HG02938 (cell line): ENCODE data around the gene SNAI3.

ENCODE experiments used
- ATAC-seq: cut with Tn5 transposase; IDR thresholded peaks from one replicate; pipeline ENCODE4 v1.9.1; 2021; ENCODE audit warnings: mild to moderate bottlenecking, moderate library complexity; ENCODE audit not compliant: unreplicated experiment

Gene SNAI3

DNA sequence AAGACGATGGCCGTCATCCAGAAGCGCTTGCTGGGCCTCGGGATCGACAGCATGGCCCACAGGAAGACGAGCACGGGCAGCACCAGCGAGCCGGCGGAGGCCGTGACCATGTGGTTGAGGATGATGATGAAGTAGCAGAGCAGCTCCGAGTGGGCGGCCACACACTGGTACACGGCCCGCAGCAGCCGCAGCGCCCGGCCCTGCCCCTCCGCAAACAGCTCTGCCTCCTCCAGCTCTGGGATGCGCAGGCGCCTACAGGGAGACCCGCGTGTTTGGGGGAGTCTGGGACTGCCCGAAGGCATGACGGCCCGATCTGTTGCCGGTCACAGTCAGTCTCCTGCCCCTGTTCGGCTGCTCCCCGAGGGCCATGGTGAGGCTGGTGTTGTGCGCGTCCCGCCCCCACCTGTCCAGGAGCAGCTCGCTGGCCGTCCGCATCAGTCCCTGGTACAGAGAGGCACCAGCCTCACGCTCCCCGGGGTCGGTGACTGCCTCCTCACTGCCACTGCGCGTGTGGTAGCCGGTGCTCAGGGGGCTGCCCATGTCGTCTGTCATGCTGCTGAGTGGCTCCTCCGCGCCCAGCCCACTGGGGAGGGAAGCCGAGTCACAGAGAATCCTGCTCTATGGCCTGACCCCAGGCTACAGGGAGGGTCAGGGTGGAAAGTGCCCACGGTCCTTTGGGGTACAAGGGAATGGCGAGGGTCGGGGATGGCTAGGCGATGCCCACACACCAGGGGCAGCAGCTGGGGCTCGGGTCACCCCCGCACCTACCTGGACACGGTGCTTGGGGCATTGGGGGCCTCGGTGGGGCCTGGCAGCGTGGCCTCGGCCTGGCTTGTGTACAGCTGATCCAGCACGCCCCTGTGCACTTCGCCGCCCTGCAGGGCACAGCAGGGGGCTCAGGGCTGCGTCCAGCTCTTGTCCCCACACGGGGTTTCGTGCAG is 35.8 kb upstream of the SNAI3 start:
- no peak for ATAC-seq

DNA sequence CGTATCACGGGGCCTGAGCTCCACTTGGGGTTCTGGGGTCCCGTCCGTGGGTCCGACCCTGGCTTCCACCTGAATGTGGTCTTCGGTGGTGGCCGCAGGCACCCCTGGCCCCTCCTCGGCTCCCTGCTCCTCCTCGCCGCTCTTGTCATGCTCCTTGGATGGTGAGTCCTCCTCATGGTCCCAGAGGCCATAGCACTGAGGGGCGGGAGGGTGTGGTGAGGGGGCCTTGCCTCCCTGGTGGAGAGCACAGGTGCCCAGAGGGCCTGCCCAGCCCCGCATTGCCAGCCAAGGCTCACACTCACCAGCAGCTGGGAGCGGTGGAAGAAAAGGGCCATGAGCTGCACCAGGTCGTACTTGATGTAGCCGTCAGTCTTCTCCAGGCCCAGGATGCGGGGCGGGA is 34.9 kb upstream of the SNAI3 start:
- ATAC-seq: no peak

DNA sequence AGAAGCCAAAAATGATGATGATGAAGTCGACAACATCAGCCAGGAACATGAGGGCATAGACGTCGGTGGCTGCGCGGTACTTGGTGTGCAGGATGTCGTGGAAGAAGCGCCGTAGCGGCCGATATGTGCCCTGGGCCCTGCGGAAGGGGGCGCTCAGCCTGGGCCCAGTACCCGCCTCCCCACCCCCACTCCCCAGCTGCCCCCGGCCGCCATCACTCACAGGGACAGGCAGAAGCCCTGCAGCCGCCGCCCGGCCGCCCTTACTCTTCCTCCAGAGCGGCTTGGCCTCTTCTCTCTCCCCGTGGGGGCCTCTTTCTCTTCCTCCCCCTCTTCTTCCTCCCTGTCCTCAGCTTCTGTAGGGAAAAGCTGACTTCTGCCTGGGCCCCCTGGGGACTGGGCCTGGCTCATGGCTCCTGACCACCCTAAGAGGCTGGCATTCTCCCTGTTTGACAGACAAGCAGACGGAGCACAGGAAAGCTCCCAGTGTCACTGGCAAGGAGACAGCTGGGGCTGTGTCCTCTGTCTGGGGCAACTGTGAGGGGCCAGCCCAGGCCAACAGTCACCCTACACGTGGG is 34.2 kb upstream of the SNAI3 start:
- ATAC-seq: no peak

DNA sequence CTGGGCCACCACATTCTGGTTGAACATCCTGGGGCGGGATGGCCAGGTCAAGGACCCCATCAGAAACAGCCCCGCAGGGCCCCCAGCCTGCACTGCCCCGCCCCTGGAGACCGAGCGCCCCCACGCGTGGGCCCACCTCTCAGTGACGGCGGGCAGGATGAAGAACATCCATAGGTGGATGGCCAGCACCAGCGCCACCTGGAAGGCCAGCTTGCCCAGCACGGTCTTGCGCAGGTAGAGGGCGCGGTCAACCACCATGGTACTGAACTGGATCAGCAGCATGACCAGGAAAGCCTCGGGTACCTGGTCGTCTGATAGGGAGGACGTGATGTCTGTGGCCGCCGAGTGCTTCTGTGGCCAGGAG is 33.6 kb upstream of the SNAI3 start:
- no peak for ATAC-seq

DNA sequence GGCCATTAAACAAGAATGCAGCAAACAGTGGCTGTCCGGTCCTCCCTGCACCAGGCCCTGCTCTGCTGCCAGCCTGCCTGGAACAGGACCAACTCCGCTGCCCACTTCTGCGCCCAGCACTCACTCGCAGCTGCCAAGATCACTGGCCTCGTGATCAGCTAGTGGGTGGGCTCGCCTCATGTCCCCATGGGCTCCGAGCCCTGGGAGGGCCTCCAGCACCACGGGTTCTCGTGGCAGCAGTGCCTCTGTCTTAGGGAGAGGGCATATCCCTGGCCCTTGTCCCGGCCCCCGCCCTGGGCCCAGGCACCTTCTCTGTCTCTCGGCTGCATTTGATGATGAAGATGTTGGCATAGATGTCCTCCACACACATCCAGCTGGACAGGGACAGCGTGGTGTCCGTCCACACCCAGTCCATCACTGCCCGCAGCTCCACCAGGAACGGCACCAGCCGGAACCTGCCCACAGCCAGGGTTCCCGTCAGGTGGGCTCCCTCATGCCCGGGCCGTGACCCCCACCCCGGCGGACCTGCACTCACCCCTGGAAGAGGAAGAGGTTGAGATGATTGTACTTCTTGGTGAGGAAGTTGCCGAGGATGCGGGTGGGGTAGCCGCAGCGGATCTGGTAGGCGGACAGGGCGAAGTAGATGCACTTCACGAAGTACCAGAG is 33.1 kb upstream of the SNAI3 start:
- no peak for ATAC-seq

DNA sequence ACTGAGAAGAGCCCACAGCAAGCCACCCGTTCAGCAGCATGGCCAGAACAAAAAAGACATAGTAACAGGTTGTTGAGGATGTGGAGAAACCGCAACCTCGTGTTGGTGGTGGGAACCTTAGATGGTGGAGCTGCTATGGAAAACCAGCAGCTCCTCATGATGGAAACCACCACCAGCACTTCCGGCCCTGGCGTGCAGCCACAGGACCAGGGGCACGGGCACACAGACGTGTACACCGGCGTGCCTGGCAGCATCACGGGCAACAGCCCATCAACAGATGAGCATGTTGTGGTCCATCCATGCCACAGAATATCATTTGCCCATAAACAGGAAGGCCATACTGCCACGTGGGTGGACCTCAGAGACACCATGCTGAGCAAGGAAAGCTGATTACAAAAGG is 31.9 kb upstream of the SNAI3 start:
- no peak for ATAC-seq

DNA sequence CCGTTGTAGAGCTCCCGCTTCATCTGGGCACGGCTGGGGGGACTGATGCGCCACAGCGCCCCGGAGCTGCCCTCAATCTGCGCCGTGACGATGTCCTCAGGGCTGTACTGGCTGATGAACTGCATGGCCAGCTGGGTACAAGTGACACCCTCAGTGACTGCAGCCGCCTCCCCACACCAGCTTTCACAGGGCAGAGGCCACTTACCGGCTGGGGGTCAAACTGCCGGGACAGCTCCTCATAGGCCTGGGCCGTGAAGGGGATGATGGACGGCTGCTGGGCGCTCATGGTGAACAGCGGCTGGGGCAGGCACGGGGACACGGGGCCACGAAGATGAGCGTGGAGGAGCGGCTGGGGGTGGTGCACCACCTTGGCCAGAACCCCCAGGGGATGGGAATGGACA is 30.3 kb upstream of the SNAI3 start:
- ATAC-seq: no peak

DNA sequence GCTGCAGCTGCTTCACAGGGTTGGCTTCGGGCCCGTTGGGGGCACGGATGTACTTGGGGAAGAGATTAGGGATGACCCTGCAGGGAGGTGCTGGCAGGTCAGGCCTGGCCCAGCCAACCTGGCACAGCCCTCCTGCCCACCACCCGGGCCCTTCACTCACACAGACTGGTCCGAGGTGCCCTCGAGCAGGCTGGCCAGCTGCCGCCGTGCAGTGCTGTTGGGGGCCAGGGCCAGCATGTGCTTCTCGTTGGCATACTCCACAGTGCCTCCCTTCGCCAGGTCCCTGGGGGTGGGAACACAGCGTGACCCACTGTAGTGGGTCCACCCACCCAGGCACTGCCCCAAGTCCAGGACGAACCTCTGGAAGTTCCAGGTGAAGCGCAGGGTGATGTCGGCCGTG is 29.9 kb upstream of the SNAI3 start:
- no peak for ATAC-seq

DNA sequence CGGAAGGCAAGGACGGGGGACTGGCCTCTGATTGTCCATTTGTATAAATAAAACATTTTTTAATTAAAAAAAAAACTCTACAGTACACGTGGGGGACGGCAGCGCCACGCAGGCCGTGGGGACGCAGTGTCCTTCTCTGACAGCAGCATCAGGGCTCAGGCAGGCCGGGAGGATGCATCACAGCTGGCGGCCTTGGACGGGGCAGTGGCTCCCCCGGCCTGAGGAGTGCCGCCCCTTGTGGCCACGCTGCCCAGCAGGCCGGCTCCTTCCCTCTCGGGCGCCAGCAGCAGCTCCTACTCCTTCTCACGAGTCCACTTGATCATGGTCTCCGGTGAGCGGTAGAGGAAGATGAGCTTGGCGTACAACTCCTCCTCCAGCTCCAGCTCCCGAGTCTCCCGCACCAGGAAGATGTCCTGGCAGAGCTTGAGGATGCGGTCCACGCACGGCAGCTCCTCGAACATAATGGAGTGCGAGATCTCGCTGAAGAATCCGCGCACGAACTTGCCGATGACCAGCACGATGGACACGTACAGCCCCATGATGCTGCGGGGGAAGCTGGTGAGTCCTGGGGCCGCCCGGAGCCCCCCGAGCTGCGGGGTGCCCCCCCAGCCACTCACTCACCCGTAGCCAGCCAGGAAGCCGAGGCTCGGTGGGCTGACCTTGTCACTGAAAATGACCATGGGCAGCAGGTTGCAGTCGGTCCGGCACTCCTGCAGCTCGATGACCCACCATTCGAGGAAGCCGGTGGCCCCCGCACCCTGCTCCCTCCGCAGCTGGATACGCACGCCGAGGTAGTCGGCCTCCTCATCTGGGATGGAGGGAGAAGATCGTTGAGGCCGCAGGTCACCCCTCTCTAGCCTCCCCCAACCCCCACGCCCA is 29.2 kb upstream of the SNAI3 start:
- no peak for ATAC-seq

DNA sequence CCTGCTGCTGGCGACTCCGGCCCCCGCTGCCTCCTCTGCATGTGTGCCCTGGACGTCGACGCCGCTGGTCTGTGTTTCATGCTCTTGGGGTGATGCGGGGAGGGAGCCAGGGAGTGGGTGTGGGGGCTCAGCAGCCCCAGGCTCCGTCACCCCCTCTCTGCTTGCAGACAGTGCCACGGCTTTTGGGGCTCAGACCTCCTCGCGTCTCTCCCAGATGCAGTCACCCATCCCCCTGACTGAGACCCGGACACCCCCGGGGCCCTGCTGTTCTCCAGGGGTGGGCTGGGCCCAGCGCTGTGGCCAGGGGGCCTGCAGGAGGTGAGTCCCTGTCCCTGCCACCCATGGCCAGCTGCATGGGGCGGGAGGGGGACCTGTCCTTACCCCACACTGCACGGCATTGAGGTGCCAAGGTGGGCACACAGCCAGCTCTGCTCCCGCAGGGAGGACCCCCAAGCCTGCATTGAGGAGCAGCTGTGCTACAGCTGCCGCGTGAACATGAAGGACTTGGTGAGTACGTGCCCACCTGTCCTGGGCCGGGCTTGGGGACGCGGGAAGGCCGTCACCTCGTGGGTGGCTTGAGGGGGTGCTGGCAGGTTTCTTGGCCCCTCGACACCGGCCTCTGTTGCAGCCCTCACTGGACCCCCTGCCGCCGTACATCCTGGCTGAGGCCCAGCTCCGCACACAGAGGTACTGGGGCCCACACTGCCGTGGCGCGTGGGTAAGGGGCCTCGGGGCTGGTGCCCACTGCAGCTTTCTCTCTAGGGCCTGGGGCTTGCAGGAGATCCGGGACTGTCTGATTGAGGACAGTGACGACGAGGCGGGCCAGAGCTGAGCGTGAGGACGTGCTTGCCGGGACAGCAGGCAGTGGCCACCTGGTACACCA is 28.4 kb upstream of the SNAI3 start:
- ATAC-seq: no peak

DNA sequence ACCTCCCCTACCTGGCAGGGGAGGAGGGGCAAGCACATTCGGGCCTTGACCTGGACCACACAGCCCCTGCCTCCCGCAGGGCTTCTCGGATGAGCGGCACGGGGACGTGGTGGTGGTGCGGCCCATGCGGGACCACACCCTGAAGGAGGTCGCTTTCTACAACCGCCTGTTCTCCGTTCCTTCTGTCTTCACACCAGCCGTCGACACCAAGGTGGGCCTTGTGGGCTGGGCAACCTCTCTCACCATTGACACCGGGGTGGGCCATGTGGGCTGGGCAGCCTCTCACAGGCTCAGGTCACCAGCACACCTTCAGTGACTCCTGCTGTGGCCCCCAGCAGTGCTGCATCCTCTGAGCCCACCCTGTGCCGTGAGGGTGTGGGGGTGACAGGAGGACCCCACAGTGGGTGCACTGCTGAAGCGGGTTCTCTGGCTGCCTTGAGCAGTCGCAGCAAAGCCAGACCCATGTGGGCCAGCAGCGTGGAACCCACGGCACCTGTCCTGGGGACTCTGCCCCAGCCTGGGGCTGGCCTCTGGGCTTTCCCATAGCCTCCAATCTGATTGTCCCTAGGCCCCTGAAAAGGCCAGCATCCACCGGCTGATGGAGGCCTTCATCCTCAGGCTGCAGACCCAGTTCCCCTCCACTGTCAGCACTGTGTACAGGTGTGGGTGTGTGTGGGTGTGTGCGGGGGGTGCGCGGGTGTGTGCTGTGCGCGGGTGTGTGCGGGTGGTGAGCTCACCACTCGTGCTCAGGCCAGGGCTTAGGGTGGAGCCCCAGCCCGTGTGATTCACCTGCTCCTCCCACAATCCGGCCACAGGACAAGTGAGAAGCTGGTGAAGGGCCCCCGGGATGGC is 27.5 kb upstream of the SNAI3 start:
- no peak for ATAC-seq

DNA sequence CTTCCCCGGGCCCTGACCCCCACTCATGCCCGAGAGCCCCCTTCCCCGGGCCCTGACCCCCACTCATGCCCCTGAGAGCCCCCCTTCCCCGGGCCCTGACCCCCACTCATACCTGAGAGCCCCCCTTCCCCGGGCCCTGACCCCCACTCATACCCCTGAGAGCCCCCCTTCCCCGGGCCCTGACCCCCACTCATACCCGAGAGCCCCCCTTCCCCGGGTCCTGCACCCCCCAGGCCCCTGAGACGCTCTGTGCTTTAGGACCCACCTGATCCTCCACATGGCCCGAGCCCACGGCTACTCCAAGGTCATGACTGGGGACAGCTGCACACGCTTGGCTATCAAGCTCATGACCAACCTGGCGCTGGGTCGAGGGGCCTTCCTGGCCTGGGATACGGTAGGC is 26.7 kb upstream of the SNAI3 start:
- no peak for ATAC-seq

DNA sequence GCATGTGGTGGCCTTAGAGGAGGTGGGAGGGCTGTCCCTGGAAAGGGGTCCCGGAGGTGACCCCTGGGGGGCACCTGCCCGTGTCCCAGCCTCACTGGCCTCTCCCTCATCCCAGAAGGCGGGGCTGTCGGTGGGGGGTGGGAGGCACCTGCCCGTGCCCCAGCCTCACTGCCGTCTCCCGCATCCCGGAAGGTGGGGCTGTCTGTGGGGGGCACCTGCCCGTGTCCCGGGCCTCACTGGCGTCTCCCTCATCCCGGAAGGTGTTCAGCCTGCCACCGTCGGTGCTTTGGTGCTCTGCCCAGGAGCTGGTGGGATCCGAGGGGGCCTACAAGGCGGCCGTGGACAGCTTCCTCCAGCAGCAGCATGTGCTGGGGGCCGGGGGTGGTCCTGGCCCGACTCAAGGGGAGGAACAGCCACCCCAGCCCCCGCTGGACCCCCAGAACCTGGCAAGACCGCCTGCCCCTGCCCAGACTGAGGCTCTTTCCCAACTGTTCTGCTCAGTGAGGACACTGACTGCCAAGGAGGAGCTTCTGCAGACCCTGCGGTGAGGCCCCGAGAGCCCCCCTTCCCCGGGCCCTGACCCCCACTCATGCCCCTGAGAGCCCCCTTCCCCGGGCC is 26.2 kb upstream of the SNAI3 start:
- ATAC-seq: no peak

DNA sequence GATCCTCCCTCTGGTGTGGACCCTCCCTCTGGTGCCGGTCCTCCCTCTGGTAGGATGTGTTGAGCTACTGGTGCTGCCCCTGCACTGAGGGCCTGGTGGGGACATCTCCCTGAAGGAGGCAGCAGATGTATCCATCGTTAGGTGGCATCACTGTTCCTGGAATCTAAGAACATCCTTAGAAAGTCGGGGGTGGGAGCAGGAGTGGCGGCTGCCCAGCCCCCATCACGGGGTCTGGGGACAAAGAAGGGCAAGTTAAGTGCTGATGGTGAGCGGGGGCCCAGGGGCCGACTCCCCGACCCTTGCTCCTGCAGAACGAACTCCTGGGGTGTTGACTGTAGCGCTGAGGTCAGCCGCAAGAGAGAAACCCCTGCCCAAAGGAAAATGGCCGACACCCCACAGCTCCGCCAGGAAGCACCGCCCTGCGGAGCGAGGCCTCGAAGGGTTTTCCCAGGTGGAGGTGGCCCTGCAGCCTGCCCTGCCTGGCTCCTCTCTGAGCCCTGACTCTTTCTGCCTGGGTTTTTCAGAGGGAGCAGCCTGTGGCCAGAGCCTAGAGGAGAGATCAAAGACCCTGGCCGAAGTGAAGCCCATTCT is 25.5 kb upstream of the SNAI3 start:
- ATAC-seq: no peak

DNA sequence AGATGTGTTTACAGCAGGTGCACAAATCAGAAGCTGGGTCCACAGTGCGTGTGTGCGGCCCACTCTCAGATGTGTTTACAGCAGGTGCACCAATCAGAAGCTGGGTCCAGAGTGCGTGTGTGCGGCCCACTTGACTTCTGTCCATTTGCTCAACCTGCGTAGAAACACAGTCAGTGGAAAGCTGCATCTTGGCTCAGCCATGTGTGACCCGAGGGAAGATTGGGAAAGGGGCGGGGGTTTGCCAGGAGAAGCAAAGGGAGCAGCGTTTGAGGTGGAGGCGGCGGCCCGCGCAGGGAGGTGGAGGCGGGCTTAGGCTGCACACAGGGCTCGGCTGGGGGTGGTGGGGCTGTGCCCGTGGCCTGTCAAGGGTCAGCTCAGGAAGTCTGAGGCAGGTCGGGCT is 24.2 kb upstream of the SNAI3 start:
- ATAC-seq: no peak

DNA sequence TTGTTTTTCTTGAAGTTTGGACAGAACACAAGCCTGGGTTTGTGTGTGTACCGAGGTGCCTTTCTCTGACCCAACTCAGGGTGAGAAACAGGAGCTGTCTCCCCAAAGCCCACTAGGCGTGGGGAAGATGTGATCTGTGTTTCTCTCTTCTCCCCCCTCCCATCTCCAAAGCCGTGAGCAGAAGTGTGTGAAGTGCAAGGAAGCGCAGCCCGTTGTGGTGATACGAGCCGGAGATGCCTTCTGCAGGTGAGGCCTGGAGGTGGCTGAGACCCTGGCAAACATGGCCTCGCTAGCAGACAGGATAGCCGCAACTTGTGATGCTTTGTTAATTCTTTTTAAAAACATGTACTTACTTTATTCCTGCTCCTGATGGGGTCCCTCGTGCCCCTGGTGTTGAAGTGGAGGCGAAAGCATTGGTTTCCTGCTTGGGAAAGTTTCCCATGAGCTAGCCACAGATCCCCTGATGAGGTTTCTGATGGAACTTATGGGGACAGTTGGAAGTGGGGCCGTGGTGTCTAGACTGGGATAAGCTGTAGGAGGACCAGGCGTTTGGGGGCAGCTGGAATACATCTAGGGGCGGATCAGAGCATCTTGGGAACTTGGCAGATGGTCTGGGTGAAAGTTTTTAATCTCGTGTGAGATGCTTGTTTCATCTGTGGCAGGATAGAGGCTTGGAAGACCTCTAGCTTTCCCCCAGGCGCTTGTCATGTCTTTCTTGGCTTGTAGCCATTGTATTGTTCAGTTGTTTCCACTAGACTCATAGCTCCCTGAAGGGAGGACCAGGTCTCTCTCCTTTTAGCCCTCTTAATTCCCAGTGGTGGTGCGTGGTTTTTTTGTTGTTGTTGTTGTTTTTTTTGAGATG is 20.9 kb upstream of the SNAI3 start:
- ATAC-seq: no peak

DNA sequence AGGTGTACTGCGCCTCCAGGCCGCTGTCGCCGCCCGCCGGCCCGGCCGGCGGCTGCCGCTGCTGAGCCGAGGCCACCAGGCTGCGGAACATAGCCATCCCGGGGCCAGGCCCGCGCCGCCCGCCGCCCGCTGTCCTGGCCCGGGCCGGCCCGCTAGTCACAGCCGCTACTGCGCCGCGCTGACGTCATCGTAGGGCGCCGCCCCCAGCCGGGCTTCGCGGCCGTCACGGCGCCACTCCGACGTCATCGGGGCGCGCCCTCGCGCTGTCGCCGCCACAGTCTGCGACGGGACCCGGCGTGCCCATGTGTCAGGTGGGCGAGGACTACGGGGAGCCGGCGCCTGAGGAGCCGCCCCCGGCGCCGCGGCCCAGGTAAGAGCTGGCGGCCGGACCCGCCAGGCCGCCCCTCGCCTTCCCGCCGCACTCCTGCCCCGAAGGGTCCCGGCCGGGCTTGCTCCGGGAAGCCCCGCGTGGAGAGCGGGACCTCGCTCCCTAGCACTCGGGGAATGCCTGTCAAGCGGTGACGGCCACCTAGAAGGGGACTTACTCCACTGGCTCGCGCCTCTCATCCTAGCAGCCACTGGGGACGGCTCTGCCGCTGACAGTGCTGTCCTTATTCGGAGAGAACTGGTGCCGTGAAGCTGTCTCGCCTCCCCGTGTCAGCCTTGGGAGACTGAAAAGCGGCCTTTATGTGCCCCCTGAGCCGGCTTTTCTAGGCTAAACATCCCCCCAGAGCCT is 20.1 kb upstream of the SNAI3 start, which contains the start of the genes CTU2 and RNF166:
TSS of gene CTU2 (plus strand) at position 275 of the 736 bp plus-strand sequence. CDS start at position 303, 28 bp downstream.
TSS of gene RNF166 (minus strand) at position 180 of the 736 bp plus-strand sequence. CDS start at position 97, 83 bp downstream.
- peak; percentile 46 for ATAC-seq
